ENCODE data around the gene CLTC. TPM values are rescaled to one million over a fixed set of nuclear protein-coding genes. Genes with fewer than 3 reads are reported as not detected.
A peak's percentile ranks its signal among the peaks of the same experiment; 100 is the strongest.
"Not testable (repeated sequence)": the region's sequence is repeated elsewhere in the genome, so short reads cannot be mapped to it uniquely, and the experiment has no call there.

CLTC gene
- total RNA-seq, result 342 and 356 TPM in 2 replicates
- polyA plus RNA-seq, result 90.6 and 98.5 TPM in 2 replicates

- Histone ChIP-seq H3K4me2 (peak within 1 kb of the TSS; percentile 86), H4K20me1 (ENCODE audit: insufficient read depth, poor library complexity, severe bottlenecking) (peaks cover 39% of the 10 kb centered on the region), H2AFZ (peak within 1 kb of the TSS; percentile 67), H3K9me3 (ENCODE audit: low read depth) (no peaks in the 10 kb centered on the region), H3K4me3 (peak within 1 kb of the TSS; percentile 68), H3K4me1 (ENCODE audit: insufficient read depth) (peaks cover 38% of the 10 kb centered on the region), H3K9me2 (replicated peaks; ENCODE audit: insufficient read depth) (no peaks in the 10 kb centered on the region), H3K27me3 (no peaks in the 10 kb centered on the region), H3K27ac (peak within 1 kb of the TSS; percentile 95), H3K36me3 (replicated peaks; ENCODE audit: insufficient read depth, low read depth) (no peaks in the 10 kb centered on the region), H3K79me2 (peaks cover 58% of the 10 kb centered on the region)
- TF ChIP-seq EZH2phosphoT487 (IDR thresholded peaks at IDR 0.05; ENCODE audit: low read depth, severe bottlenecking, unreplicated experiment), result no peak
- TF ChIP-seq, protein P1, sequence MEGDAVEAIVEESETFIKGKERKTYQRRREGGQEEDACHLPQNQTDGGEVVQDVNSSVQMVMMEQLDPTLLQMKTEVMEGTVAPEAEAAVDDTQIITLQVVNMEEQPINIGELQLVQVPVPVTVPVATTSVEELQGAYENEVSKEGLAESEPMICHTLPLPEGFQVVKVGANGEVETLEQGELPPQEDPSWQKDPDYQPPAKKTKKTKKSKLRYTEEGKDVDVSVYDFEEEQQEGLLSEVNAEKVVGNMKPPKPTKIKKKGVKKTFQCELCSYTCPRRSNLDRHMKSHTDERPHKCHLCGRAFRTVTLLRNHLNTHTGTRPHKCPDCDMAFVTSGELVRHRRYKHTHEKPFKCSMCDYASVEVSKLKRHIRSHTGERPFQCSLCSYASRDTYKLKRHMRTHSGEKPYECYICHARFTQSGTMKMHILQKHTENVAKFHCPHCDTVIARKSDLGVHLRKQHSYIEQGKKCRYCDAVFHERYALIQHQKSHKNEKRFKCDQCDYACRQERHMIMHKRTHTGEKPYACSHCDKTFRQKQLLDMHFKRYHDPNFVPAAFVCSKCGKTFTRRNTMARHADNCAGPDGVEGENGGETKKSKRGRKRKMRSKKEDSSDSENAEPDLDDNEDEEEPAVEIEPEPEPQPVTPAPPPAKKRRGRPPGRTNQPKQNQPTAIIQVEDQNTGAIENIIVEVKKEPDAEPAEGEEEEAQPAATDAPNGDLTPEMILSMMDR (IDR thresholded peaks at IDR 0.05; ENCODE audit: poor library complexity), result no peak
- peak; percentile 96 for DNase-seq (ENCODE audit: low spot score)
- WGBS (ENCODE audit: low lambda C conversion rate, missing lambda C conversion rate), result 1% methylated on average over 53 of the region's 65 CpGs
Measured at GRCh38 chr17:59619298-59620063, at the start of gene CLTC. Gene CLTC, plus strand, starts transcription at chr17:59619895. Its CDS starts 237 bp downstream, at chr17:59620132.

DNA sequence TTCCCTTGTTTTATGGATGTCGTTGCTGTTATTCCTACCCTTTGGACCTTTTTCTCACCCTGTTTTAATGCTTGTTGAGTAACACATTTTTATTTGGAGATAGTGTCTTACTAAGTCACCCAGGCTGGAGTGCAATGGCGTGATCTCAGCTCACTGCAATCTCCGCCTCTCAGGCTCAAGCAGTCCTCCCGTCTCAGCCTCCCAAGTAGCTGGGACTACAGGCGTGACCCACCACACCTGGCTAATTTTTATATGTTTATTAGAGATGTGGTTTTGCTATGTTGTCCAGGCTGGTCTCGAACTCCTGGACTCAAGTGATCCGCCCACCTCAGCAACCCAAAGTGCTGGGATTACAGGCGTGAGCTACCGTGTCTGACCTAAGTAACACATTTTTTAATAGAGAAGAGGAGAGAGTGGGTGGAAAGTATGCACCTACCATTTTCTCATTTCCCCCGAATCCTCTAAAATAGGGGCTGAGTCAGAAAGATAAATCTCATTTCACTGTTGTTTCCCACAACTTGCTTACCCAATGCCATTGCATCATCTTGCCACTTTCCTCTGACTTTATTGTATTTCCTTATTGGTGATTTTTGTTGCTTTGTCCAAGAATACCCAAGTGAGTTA is 47.3 kb upstream of the CLTC start:
- WGBS (ENCODE audit: low lambda C conversion rate, missing lambda C conversion rate), result 84% methylated on average over 10 of the region's 10 CpGs

GRCh38 chr17:59584168-59584567 is 35.5 kb upstream of the CLTC start:
- not testable (repeated sequence) for H4K20me1 ChIP-seq (ENCODE audit: insufficient read depth, poor library complexity, severe bottlenecking); H3K4me3 ChIP-seq; H3K36me3 ChIP-seq (replicated peaks; ENCODE audit: insufficient read depth, low read depth); H2AFZ ChIP-seq; H3K9me2 ChIP-seq (replicated peaks; ENCODE audit: insufficient read depth); H3K4me2 ChIP-seq; H3K79me2 ChIP-seq; DNase-seq (ENCODE audit: low spot score); H3K27ac ChIP-seq; H3K27me3 ChIP-seq; H3K4me1 ChIP-seq (ENCODE audit: insufficient read depth); H3K9me3 ChIP-seq (ENCODE audit: low read depth)
- WGBS (ENCODE audit: low lambda C conversion rate, missing lambda C conversion rate), result no CpG with 5 or more reads among the region's 1 CpG

More for the DNA sequence above, 47.3 kb upstream of the CLTC start:
- Histone ChIP-seq H3K27ac (no peak overlapping the region), H3K27me3 (no peaks in the 10 kb centered on the region), H3K79me2 (peaks cover 19% of the 10 kb centered on the region), H3K4me1 (ENCODE audit: insufficient read depth) (no peaks in the 10 kb centered on the region), H4K20me1 (ENCODE audit: insufficient read depth, poor library complexity, severe bottlenecking) (no peaks in the 10 kb centered on the region), H3K9me3 (ENCODE audit: low read depth) (no peaks in the 10 kb centered on the region), H3K4me2 (no peak overlapping the region), H2AFZ (no peak overlapping the region), H3K36me3 (replicated peaks; ENCODE audit: insufficient read depth, low read depth) (no peaks in the 10 kb centered on the region), H3K9me2 (replicated peaks; ENCODE audit: insufficient read depth) (no peaks in the 10 kb centered on the region), H3K4me3 (no peak overlapping the region)
- TF ChIP-seq EZH2phosphoT487 (IDR thresholded peaks at IDR 0.05; ENCODE audit: low read depth, severe bottlenecking, unreplicated experiment) (no peak), EZH2 (IDR thresholded peaks at IDR 0.05; ENCODE audit: borderline replicate concordance) (no peak)
- TF ChIP-seq, protein P1 (IDR thresholded peaks at IDR 0.05; ENCODE audit: poor library complexity), result no peak
- DNase-seq (ENCODE audit: low spot score), result no peak

DNA sequence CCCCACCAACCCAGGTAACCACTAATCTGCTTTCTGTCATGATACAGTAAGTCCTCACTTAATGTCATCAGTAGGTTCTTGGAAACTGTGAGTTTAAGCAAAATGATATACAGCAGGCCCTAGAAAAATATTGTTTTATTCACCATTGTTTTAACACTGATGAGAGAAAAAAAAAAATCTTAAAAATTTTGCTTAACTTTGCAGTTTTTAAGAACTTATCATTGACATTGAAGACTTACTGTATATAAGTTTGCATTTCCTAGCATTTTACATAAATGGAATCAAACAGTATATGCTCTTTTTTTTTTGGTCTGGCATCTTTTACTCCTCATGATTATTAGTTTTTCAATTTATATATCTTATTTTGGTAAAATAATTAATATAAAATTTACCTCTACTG is 19.5 kb upstream of the CLTC start:
- Histone ChIP-seq H3K9me2 (replicated peaks; ENCODE audit: insufficient read depth) (no peaks in the 10 kb centered on the region), H3K9me3 (ENCODE audit: low read depth) (no peaks in the 10 kb centered on the region), H3K27me3 (no peaks in the 10 kb centered on the region), H3K36me3 (replicated peaks; ENCODE audit: insufficient read depth, low read depth) (no peaks in the 10 kb centered on the region), H3K4me3 (no peak overlapping the region), H4K20me1 (ENCODE audit: insufficient read depth, poor library complexity, severe bottlenecking) (no peaks in the 10 kb centered on the region), H3K27ac (no peak overlapping the region), H3K79me2 (no peaks in the 10 kb centered on the region), H3K4me1 (ENCODE audit: insufficient read depth) (no peaks in the 10 kb centered on the region), H2AFZ (no peak overlapping the region), H3K4me2 (no peak overlapping the region)
- TF ChIP-seq, protein P1 (IDR thresholded peaks at IDR 0.05; ENCODE audit: poor library complexity), result no peak
- TF ChIP-seq EZH2phosphoT487 (IDR thresholded peaks at IDR 0.05; ENCODE audit: low read depth, severe bottlenecking, unreplicated experiment), result no peak
- no peak for TF ChIP-seq EZH2 (IDR thresholded peaks at IDR 0.05; ENCODE audit: borderline replicate concordance)
- no peak for DNase-seq (ENCODE audit: low spot score)

Measured in hepatocyte (in vitro differentiated cells).